Esophagus muscularis mucosa (tissue), 3 donors: ENCODE measurements around the gene SLC18B1.

Source experiments
- POLR2A ChIP-seq: fragments of 450-650 bp; IDR thresholded peaks from one replicate; pipeline ENCODE4 v1.6.1; 2017; ENCODE audit warnings: antibody characterized with exemption, moderate library complexity, mild to moderate bottlenecking, low read depth
- TF ChIP-seq, protein P1 (sequence below), 3 experiments: fragments of 200-600 bp in 2 of 3; fragments of 450-650 bp in 1 of 3; sonication (generic) in 2 of 3; IDR thresholded peaks; one replicate each; pipeline ENCODE4 v1.5.1; 2017 to 2019; ENCODE audit warnings: antibody characterized with exemption in 3 of 3, mild to moderate bottlenecking in 2 of 3, moderate library complexity in 1 of 3

GRCh38 chr6:132817554-132818403, 19.3 kb upstream of the SLC18B1 start:
- TF ChIP-seq POLR2A = no peak
- TF ChIP-seq, protein P1, sequence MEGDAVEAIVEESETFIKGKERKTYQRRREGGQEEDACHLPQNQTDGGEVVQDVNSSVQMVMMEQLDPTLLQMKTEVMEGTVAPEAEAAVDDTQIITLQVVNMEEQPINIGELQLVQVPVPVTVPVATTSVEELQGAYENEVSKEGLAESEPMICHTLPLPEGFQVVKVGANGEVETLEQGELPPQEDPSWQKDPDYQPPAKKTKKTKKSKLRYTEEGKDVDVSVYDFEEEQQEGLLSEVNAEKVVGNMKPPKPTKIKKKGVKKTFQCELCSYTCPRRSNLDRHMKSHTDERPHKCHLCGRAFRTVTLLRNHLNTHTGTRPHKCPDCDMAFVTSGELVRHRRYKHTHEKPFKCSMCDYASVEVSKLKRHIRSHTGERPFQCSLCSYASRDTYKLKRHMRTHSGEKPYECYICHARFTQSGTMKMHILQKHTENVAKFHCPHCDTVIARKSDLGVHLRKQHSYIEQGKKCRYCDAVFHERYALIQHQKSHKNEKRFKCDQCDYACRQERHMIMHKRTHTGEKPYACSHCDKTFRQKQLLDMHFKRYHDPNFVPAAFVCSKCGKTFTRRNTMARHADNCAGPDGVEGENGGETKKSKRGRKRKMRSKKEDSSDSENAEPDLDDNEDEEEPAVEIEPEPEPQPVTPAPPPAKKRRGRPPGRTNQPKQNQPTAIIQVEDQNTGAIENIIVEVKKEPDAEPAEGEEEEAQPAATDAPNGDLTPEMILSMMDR (IDR thresholded peaks at IDR 0.05) = no peak
